HEK293 (cell line): ENCODE measurements around the gene STEAP2.

ENCODE experiments used
- CTCF ChIA-PET: fragments of 350-600 bp; formaldehyde crosslinking; extraction: SDS; loops from one replicate; lab custom pipeline; 2021; ENCODE audit warnings: antibody characterized with exemption; lab: Yijun Ruan, JAX
- POLR2A ChIA-PET: fragments of 300-600 bp; formaldehyde crosslinking; extraction: SDS; loops from one replicate; lab custom pipeline; 2020; ENCODE audit warnings: antibody characterized with exemption, inconsistent platforms; lab: Yijun Ruan, JAX
- H3K27ac ChIP-seq: fragments of 200-500 bp; sonication (Bioruptor generic); 2 replicates; pipeline ENCODE4 v1.5.1; 2014; ENCODE audit warnings: low read depth, low read length, control low read depth, inconsistent platforms; ENCODE audit errors: extremely low read depth
- H3K36me3 ChIP-seq, 2 experiments: fragments of 200-500 bp in 1 of 2; sonication (Bioruptor generic) in 1 of 2; 1 replicate in 1 of 2; 2 replicates in 1 of 2; pipeline ENCODE4 v1.5.1; 2014 to 2017; ENCODE audit warnings: inconsistent platforms in 2 of 2, low read length in 2 of 2; ENCODE audit not compliant: control insufficient read depth in 2 of 2, insufficient read depth in 1 of 2
- H3K4me1 ChIP-seq: fragments of 200-500 bp; sonication (Bioruptor generic); 2 replicates; pipeline ENCODE4 v1.5.1; 2014; ENCODE audit warnings: mild to moderate bottlenecking, low read length, inconsistent platforms; ENCODE audit not compliant: control insufficient read depth, insufficient read depth
- H3K4me3 ChIP-seq: 2 replicates; pipeline ENCODE4 v1.5.1; 2011; ENCODE audit warnings: low read depth, mild to moderate bottlenecking, control low read depth, low read length, moderate library complexity
- H3K9me3 ChIP-seq: fragments of 200-500 bp; sonication (Bioruptor generic); 2 replicates; pipeline ENCODE4 v1.5.1; 2014; ENCODE audit warnings: low read depth, low read length, inconsistent platforms; ENCODE audit not compliant: control insufficient read depth, insufficient read depth
- KLF1 ChIP-seq: fragments of 450-650 bp; formaldehyde crosslinking; IDR thresholded peaks from 2 replicates; pipeline ENCODE4 v1.5.1; 2016; ENCODE audit warnings: missing biosample characterization, missing genetic modification characterization
- PRDM6 ChIP-seq: fragments of 450-650 bp; formaldehyde crosslinking; IDR thresholded peaks from 2 replicates; pipeline ENCODE4 v1.5.1; 2017; ENCODE audit warnings: missing biosample characterization, missing genetic modification characterization
- TCF7L2 ChIP-seq: IDR thresholded peaks from 2 replicates; pipeline ENCODE4 v1.6.1; 2011; ENCODE audit warnings: low read depth, mild to moderate bottlenecking, inconsistent platforms, low read length, moderate library complexity, borderline replicate concordance
- TSHZ1 ChIP-seq: fragments of 450-650 bp; formaldehyde crosslinking; IDR thresholded peaks from 2 replicates; pipeline ENCODE4 v1.5.1; 2016; ENCODE audit warnings: missing biosample characterization, missing genetic modification characterization, borderline replicate concordance
- ZBTB10 ChIP-seq: fragments of 450-650 bp; formaldehyde crosslinking; IDR thresholded peaks from 2 replicates; pipeline ENCODE4 v1.5.1; 2016; ENCODE audit warnings: missing biosample characterization, missing genetic modification characterization
- ZBTB11 ChIP-seq: fragments of 450-650 bp; formaldehyde crosslinking; conservative IDR thresholded peaks from 2 replicates; pipeline ENCODE4 v1.5.1; 2016; ENCODE audit warnings: low read depth, missing biosample characterization, missing genetic modification characterization
- ZBTB26 ChIP-seq: fragments of 450-650 bp; formaldehyde crosslinking; optimal IDR thresholded peaks from 2 replicates; pipeline ENCODE3; 2016; ENCODE audit warnings: missing biosample characterization, mild to moderate bottlenecking, missing genetic modification characterization
- ZNF146 ChIP-seq: fragments of 450-650 bp; formaldehyde crosslinking; IDR thresholded peaks from 2 replicates; pipeline ENCODE4 v1.5.1; 2016; ENCODE audit warnings: missing biosample characterization, missing genetic modification characterization
- ZNF157 ChIP-seq: fragments of 450-650 bp; formaldehyde crosslinking; IDR thresholded peaks from 2 replicates; pipeline ENCODE4 v1.5.1; 2016; ENCODE audit warnings: missing biosample characterization, missing genetic modification characterization
- ZNF175 ChIP-seq: fragments of 450-650 bp; formaldehyde crosslinking; IDR thresholded peaks from 2 replicates; pipeline ENCODE4 v1.5.1; 2016; ENCODE audit warnings: missing biosample characterization, missing genetic modification characterization
- ZNF184 ChIP-seq: fragments of 450-650 bp; IDR thresholded peaks from 2 replicates; pipeline ENCODE4 v1.5.1; 2018; ENCODE audit warnings: missing biosample characterization, mild to moderate bottlenecking, missing genetic modification characterization
- ZNF239 ChIP-seq: fragments of 450-650 bp; formaldehyde crosslinking; IDR thresholded peaks from 2 replicates; pipeline ENCODE4 v1.5.1; 2016; ENCODE audit warnings: missing biosample characterization, missing genetic modification characterization
- ZNF266 ChIP-seq: fragments of 450-650 bp; formaldehyde crosslinking; IDR thresholded peaks from 2 replicates; pipeline ENCODE4 v1.5.1; 2016; ENCODE audit warnings: missing biosample characterization, missing genetic modification characterization, low read depth
- ZNF280C ChIP-seq: fragments of 450-650 bp; formaldehyde crosslinking; IDR thresholded peaks from 2 replicates; pipeline ENCODE4 v1.5.1; 2016; ENCODE audit warnings: missing biosample characterization, missing genetic modification characterization
- ZNF391 ChIP-seq: fragments of 450-650 bp; formaldehyde crosslinking; IDR thresholded peaks from 2 replicates; pipeline ENCODE4 v1.5.1; 2016; ENCODE audit warnings: low read depth, missing biosample characterization, missing genetic modification characterization, borderline replicate concordance
- ZNF571 ChIP-seq: fragments of 450-650 bp; formaldehyde crosslinking; IDR thresholded peaks from 2 replicates; pipeline ENCODE4 v1.5.0; 2017; ENCODE audit warnings: missing biosample characterization, missing genetic modification characterization
- ZNF660 ChIP-seq: fragments of 450-650 bp; IDR thresholded peaks from 2 replicates; pipeline ENCODE4 v1.5.1; 2018; ENCODE audit warnings: missing biosample characterization, mild to moderate bottlenecking, missing genetic modification characterization
- ZNF677 ChIP-seq: fragments of 450-650 bp; IDR thresholded peaks from 2 replicates; pipeline ENCODE4 v1.5.0; 2018; ENCODE audit warnings: missing biosample characterization, mild to moderate bottlenecking, missing genetic modification characterization, moderate library complexity
- ZSCAN5A ChIP-seq: fragments of 450-650 bp; formaldehyde crosslinking; IDR thresholded peaks from 2 replicates; pipeline ENCODE4 v1.5.1; 2016; ENCODE audit warnings: missing biosample characterization, missing genetic modification characterization

Gene STEAP2

GRCh38 chr7:90210981-90211380 lies 559 bp upstream of the STEAP2 start:
- no peaks in the 10 kb centered on the region for H3K36me3 ChIP-seq
- no peak for TF ChIP-seq ZNF146 (tag by site-specific recombination)
- TF ChIP-seq ZSCAN5A (tag by site-specific recombination): no peak
- no peak for TF ChIP-seq ZNF157 (tag by site-specific recombination)
- TF ChIP-seq ZNF266 (tag by site-specific recombination): no peak
- no peak for TF ChIP-seq ZNF280C (tag by site-specific recombination)
- no peak for TF ChIP-seq ZNF391 (tag by site-specific recombination)
- TF ChIP-seq ZNF677 (tag by site-specific recombination): no peak
- TF ChIP-seq ZNF660: no peak
- TF ChIP-seq PRDM6 (tag by site-specific recombination): no peak
- TF ChIP-seq ZNF184 (tag by site-specific recombination): no peak
- TF ChIP-seq TSHZ1: no peak
- TF ChIP-seq ZBTB10 (tag by site-specific recombination): no peak
- no peak for TF ChIP-seq ZNF239 (tag by site-specific recombination)
- no peak for TF ChIP-seq ZNF571 (tag by site-specific recombination)
- TF ChIP-seq KLF1: no peak
- TF ChIP-seq ZBTB26 (tag by site-specific recombination): no peak
- no peak for TF ChIP-seq ZBTB11
- no peak for TF ChIP-seq ZNF175 (tag by site-specific recombination)
- no peak for TF ChIP-seq TCF7L2
- H3K27ac ChIP-seq: peak overlapping the region; percentile 88; the same call in 1 of the 2 replicates
- H3K9me3 ChIP-seq: no peaks in the 10 kb centered on the region
- peaks cover 30% of the 10 kb centered on the region for H3K4me1 ChIP-seq
- ChIA-PET CTCF (interaction anchor here (0.8 to 1.9 kb wide), 9 partner anchors 11 to 83 kb away, joined by 3 to 12 read pairs (median 6); partner anchors contain the start of gene STEAP1), POLR2A (interaction anchor here (0.7 to 1.7 kb wide), 10 partner anchors 9 to 135 kb away, joined by 3 to 9 read pairs (median 4); partner anchors contain the start of genes GTPBP10 and STEAP1)
- H3K4me3 ChIP-seq: no peak overlapping the region
